Transverse colon (tissue), 4 donors: ENCODE measurements around the gene FARP1.

ENCODE experiments used
- CTCF ChIP-seq, 5 experiments: fragments of 200-600 bp in 3 of 5; fragments of 450-650 bp in 2 of 5; sonication (generic) in 3 of 5; IDR thresholded peaks; 1 replicate in 2 of 5; 2 replicates in 3 of 5; pipeline ENCODE4 v1.5.1; 2016 to 2017; ENCODE audit warnings: antibody characterized with exemption in 5 of 5, inconsistent platforms in 3 of 5, mild to moderate bottlenecking in 2 of 5, moderate library complexity in 1 of 5
- EP300 ChIP-seq: sonication (generic); formaldehyde crosslinking; IDR thresholded peaks from one replicate; pipeline ENCODE4 v1.6.1; 2017; ENCODE audit warnings: antibody characterized with exemption, low read depth
- POLR2A ChIP-seq: fragments of 450-650 bp; IDR thresholded peaks from one replicate; pipeline ENCODE4 v1.6.1; 2016; ENCODE audit warnings: antibody characterized with exemption, mild to moderate bottlenecking, moderate library complexity
- POLR2AphosphoS5 ChIP-seq, 3 donors: sonication (generic); formaldehyde crosslinking; IDR thresholded peaks; one replicate each; pipeline ENCODE4 v1.6.1; 2016; ENCODE audit warnings: antibody characterized with exemption in 3 of 3

GRCh38 chr13:98305670-98306069, 162.8 kb downstream of the FARP1 start:
- TF ChIP-seq POLR2A (no peak), CTCF (IDR thresholded peaks at IDR 0.05) (no peak), POLR2AphosphoS5 (IDR thresholded peaks at IDR 0.05) (no peak), EP300 (no peak)
